SK-N-SH treated with all-trans-retinoic acid at 6 μM for 48 hours (cell line): ENCODE results near the gene MPDZ.

Source experiments
- ATAC-seq: fragments of 200-7000 bp; cut with Tn5 transposase; 3 replicates; pipeline ENCODE4 v1.9.1; 2020; ENCODE audit warnings: mild to moderate bottlenecking, moderate library complexity
- ARNTL ChIP-seq: fragments of 450-650 bp; formaldehyde crosslinking; IDR thresholded peaks from 2 replicates; pipeline ENCODE4 v1.5.0; 2020; ENCODE audit warnings: low read depth, mild to moderate bottlenecking, moderate library complexity, borderline replicate concordance
- BACH2 ChIP-seq: fragments of 250-450 bp; sonication (Bioruptor Pico); IDR thresholded peaks from 2 replicates; pipeline ENCODE4 v1.9.0; 2021; ENCODE audit warnings: mild to moderate bottlenecking, borderline replicate concordance
- CSDC2 ChIP-seq: fragments of 250-450 bp; sonication (Bioruptor Pico); IDR thresholded peaks from 2 replicates; pipeline ENCODE4 v1.5.0; 2020; ENCODE audit warnings: mild to moderate bottlenecking, moderate library complexity
- ESRRG ChIP-seq: fragments of 250-450 bp; sonication (Bioruptor Pico); IDR thresholded peaks from 2 replicates; pipeline ENCODE4 v1.6.1; 2021; ENCODE audit warnings: mild to moderate bottlenecking
- GLIS3 ChIP-seq: fragments of 250-450 bp; sonication (Bioruptor Pico); IDR thresholded peaks from 2 replicates; pipeline ENCODE4 v1.5.0; 2020; ENCODE audit warnings: mild to moderate bottlenecking, moderate library complexity
- ISL1 ChIP-seq: fragments of 250-450 bp; sonication (Bioruptor Pico); IDR thresholded peaks from 2 replicates; pipeline ENCODE4 v2.1.2; 2022; ENCODE audit warnings: mild to moderate bottlenecking, moderate library complexity
- OSR1 ChIP-seq: fragments of 250-450 bp; sonication (Bioruptor Pico); IDR thresholded peaks from 2 replicates; pipeline ENCODE4 v1.8.0; 2022; ENCODE audit warnings: moderate library complexity, mild to moderate bottlenecking, inconsistent platforms
- RARB ChIP-seq: fragments of 250-450 bp; sonication (Bioruptor Pico); IDR thresholded peaks from 2 replicates; pipeline ENCODE4 v1.8.0; 2021; ENCODE audit warnings: mild to moderate bottlenecking, moderate library complexity
- SNAI2 ChIP-seq: fragments of 250-450 bp; sonication (Bioruptor Pico); IDR thresholded peaks from 2 replicates; pipeline ENCODE4 v1.5.0; 2020; ENCODE audit warnings: mild to moderate bottlenecking, moderate library complexity
- TCF4 ChIP-seq: fragments of 250-450 bp; sonication (Bioruptor Pico); IDR thresholded peaks from 2 replicates; pipeline ENCODE4 v1.8.0; 2021; ENCODE audit warnings: mild to moderate bottlenecking, moderate library complexity, borderline replicate concordance
- TOX ChIP-seq: fragments of 250-450 bp; sonication (Bioruptor Pico); IDR thresholded peaks from 2 replicates; pipeline ENCODE4 v1.8.0; 2021; ENCODE audit warnings: mild to moderate bottlenecking, moderate library complexity, borderline replicate concordance
- ZC3H10 ChIP-seq: fragments of 250-450 bp; sonication (Bioruptor Pico); IDR thresholded peaks from 2 replicates; pipeline ENCODE4 v1.5.1; 2021; ENCODE audit warnings: mild to moderate bottlenecking, moderate library complexity
- ZFP3 ChIP-seq: fragments of 250-450 bp; sonication (Bioruptor Pico); IDR thresholded peaks from 2 replicates; pipeline ENCODE4 v1.5.0; 2020; ENCODE audit warnings: mild to moderate bottlenecking, moderate library complexity
- ZFP30 ChIP-seq: fragments of 450-650 bp; formaldehyde crosslinking; IDR thresholded peaks from 2 replicates; pipeline ENCODE4 v1.5.0; 2022; ENCODE audit warnings: mild to moderate bottlenecking, moderate library complexity
- ZNF565 ChIP-seq: fragments of 450-650 bp; formaldehyde crosslinking; conservative IDR thresholded peaks from 2 replicates; pipeline ENCODE4 v1.5.0; 2020; ENCODE audit warnings: low read depth, mild to moderate bottlenecking, moderate library complexity
- ZNF70 ChIP-seq: fragments of 450-650 bp; formaldehyde crosslinking; IDR thresholded peaks from 2 replicates; pipeline ENCODE4 v1.5.0; 2020; ENCODE audit warnings: mild to moderate bottlenecking, moderate library complexity
- ZNF8 ChIP-seq: fragments of 450-650 bp; formaldehyde crosslinking; IDR thresholded peaks from 2 replicates; pipeline ENCODE4 v1.5.0; 2020; ENCODE audit warnings: mild to moderate bottlenecking, moderate library complexity
- TF ChIP-seq, protein P1 (sequence below): fragments of 250-450 bp; sonication (Bioruptor Pico); IDR thresholded peaks from 2 replicates; pipeline ENCODE4 v1.5.1; 2021; ENCODE audit warnings: mild to moderate bottlenecking, moderate library complexity
- TF ChIP-seq, protein P2 (sequence below): fragments of 250-450 bp; sonication (Bioruptor Pico); IDR thresholded peaks from 2 replicates; pipeline ENCODE4 v1.8.0; 2020; ENCODE audit warnings: mild to moderate bottlenecking, moderate library complexity, borderline replicate concordance
- TF ChIP-seq, protein P3 (sequence below): fragments of 250-450 bp; sonication (Bioruptor Pico); IDR thresholded peaks from 2 replicates; pipeline ENCODE4 v1.5.1; 2020; ENCODE audit warnings: low read depth, mild to moderate bottlenecking, moderate library complexity
- TF ChIP-seq, protein P4 (sequence below): fragments of 250-450 bp; sonication (Bioruptor Pico); IDR thresholded peaks from 2 replicates; pipeline ENCODE4 v1.8.0; 2021; ENCODE audit warnings: low read depth, mild to moderate bottlenecking, moderate library complexity, borderline replicate concordance

The MPDZ gene

DNA sequence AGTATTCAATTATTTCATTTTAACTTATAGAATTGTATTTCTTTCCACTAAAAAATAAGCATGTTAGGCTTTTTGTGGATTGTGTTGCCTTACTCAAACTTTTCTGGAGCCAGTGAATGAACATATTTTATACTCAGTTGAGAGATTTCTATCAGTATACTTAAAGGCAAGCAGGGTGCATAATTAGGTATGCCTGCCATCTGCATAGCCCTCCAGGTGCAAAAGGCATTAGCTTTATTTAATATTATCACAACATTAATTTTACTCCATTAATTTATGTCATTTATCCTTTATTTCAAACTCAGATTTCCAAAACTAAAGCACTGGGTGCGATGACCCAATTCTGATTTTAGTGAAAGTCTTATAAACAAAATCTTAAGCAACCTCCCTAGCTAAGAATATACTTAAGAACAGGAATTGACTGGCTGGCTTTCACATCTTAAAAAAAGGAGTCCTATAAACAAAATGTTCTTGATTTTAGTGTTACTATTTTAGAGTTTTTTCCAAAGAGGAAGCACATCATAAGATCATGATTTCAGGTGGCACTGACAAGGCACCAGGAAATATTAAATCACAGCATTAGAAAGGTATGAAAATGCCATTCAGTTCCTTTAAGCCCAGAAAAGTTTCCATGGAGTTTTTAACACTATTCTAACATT, 178.4 kb downstream of the MPDZ start:
- TF ChIP-seq ESRRG (CRISPR knock-in tag): no peak
- no peak for TF ChIP-seq BACH2 (CRISPR knock-in tag)
- no peak for TF ChIP-seq ZNF565 (CRISPR knock-in tag)
- TF ChIP-seq ISL1 (CRISPR knock-in tag): no peak
- TF ChIP-seq, protein P1, sequence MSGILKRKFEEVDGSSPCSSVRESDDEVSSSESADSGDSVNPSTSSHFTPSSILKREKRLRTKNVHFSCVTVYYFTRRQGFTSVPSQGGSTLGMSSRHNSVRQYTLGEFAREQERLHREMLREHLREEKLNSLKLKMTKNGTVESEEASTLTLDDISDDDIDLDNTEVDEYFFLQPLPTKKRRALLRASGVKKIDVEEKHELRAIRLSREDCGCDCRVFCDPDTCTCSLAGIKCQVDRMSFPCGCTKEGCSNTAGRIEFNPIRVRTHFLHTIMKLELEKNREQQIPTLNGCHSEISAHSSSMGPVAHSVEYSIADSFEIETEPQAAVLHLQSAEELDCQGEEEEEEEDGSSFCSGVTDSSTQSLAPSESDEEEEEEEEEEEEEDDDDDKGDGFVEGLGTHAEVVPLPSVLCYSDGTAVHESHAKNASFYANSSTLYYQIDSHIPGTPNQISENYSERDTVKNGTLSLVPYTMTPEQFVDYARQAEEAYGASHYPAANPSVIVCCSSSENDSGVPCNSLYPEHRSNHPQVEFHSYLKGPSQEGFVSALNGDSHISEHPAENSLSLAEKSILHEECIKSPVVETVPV (CRISPR knock-in tag): no peak
- TF ChIP-seq CSDC2 (CRISPR knock-in tag): no peak
- no peak for TF ChIP-seq RARB (CRISPR knock-in tag)
- TF ChIP-seq ZFP30 (CRISPR knock-in tag): no peak
- no peak for TF ChIP-seq ZFP3 (CRISPR knock-in tag)
- TF ChIP-seq TOX (CRISPR knock-in tag): no peak
- no peak for TF ChIP-seq TCF4
- TF ChIP-seq, protein P2, sequence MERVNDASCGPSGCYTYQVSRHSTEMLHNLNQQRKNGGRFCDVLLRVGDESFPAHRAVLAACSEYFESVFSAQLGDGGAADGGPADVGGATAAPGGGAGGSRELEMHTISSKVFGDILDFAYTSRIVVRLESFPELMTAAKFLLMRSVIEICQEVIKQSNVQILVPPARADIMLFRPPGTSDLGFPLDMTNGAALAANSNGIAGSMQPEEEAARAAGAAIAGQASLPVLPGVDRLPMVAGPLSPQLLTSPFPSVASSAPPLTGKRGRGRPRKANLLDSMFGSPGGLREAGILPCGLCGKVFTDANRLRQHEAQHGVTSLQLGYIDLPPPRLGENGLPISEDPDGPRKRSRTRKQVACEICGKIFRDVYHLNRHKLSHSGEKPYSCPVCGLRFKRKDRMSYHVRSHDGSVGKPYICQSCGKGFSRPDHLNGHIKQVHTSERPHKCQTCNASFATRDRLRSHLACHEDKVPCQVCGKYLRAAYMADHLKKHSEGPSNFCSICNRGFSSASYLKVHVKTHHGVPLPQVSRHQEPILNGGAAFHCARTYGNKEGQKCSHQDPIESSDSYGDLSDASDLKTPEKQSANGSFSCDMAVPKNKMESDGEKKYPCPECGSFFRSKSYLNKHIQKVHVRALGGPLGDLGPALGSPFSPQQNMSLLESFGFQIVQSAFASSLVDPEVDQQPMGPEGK (CRISPR knock-in tag): no peak
- no peak for TF ChIP-seq SNAI2 (CRISPR knock-in tag)
- TF ChIP-seq ZNF8 (CRISPR knock-in tag): no peak
- TF ChIP-seq ZNF70 (CRISPR knock-in tag): no peak
- TF ChIP-seq ZC3H10: no peak
- TF ChIP-seq, protein P3, sequence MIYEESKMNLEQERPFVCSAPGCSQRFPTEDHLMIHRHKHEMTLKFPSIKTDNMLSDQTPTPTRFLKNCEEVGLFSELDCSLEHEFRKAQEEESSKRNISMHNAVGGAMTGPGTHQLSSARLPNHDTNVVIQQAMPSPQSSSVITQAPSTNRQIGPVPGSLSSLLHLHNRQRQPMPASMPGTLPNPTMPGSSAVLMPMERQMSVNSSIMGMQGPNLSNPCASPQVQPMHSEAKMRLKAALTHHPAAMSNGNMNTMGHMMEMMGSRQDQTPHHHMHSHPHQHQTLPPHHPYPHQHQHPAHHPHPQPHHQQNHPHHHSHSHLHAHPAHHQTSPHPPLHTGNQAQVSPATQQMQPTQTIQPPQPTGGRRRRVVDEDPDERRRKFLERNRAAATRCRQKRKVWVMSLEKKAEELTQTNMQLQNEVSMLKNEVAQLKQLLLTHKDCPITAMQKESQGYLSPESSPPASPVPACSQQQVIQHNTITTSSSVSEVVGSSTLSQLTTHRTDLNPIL (CRISPR knock-in tag): no peak
- TF ChIP-seq ARNTL (CRISPR knock-in tag): no peak
- no peak for TF ChIP-seq GLIS3 (CRISPR knock-in tag)
- TF ChIP-seq, all 23 proteins: peak for 0
- ATAC-seq: no peak

DNA sequence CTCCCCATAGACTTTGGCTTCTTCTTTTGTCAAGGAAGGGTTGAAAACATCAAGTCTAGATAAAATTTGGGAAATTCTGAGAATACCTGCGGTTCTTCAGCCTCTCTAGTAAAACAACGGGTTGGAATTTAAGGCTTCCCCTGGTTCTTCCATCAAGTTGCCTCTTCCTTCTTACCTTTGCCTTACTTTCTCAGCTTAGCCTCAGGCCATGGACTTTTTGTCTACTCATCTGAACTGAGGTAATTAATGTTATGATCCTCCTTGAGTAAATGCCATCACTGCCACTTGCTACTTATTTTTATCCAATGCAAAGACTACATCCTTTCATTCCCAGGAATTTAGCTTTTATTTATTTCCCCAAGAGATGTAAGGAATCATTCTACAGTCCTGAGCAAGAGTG, 184.4 kb downstream of the MPDZ start:
- no peak for ATAC-seq
- TF ChIP-seq TCF4 (no peak), ZNF70 (CRISPR knock-in tag) (no peak), ZNF565 (CRISPR knock-in tag) (no peak), ZC3H10 (no peak), ZNF8 (CRISPR knock-in tag) (no peak), ARNTL (CRISPR knock-in tag) (no peak), OSR1 (no peak), RARB (CRISPR knock-in tag) (no peak)
- TF ChIP-seq, protein P4, sequence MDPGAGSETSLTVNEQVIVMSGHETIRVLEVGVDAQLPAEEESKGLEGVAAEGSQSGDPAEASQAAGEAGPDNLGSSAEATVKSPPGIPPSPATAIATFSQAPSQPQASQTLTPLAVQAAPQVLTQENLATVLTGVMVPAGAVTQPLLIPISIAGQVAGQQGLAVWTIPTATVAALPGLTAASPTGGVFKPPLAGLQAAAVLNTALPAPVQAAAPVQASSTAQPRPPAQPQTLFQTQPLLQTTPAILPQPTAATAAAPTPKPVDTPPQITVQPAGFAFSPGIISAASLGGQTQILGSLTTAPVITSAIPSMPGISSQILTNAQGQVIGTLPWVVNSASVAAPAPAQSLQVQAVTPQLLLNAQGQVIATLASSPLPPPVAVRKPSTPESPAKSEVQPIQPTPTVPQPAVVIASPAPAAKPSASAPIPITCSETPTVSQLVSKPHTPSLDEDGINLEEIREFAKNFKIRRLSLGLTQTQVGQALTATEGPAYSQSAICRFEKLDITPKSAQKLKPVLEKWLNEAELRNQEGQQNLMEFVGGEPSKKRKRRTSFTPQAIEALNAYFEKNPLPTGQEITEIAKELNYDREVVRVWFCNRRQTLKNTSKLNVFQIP: no peak
- TF ChIP-seq, protein P2 (CRISPR knock-in tag): no peak
- TF ChIP-seq, protein P3 (CRISPR knock-in tag): no peak
- TF ChIP-seq, protein P1 (CRISPR knock-in tag): no peak
- TF ChIP-seq, all 23 proteins: peak for 0
